ENCODE measurements around the gene CDCA4.

CDCA4 gene

DNA sequence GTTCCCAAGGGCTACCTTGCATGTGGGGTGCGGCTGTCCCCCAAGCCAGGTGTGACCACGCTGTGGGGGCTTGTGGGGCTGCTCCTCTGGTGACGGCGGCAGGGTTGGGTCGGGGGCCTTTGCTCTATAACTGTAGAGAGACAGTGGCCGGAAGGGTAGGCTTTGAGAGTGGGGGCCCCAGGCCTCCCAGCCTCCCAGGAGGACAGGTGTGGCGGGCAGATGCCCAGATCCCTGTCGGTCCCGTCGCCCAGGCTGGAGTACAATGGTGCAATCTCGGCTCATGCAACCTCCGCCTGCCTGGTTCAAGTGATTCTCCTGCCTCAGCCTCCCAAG lies 47.1 kb upstream of the CDCA4 start:
- TF ChIP-seq EP300 (IDR thresholded peaks at IDR 0.05; ENCODE audit: borderline replicate concordance): no peak
- no peak for TF ChIP-seq FOXM1 (IDR thresholded peaks at IDR 0.05; ENCODE audit: borderline replicate concordance, low read depth)
- no peak for TF ChIP-seq TCF12 (IDR thresholded peaks at IDR 0.05; ENCODE audit: low read depth)
- TF ChIP-seq TEAD4 (IDR thresholded peaks at IDR 0.05): no peak
- no peak for TF ChIP-seq TAF1 (IDR thresholded peaks at IDR 0.05; ENCODE audit: low read depth)
- TF ChIP-seq, protein P1, sequence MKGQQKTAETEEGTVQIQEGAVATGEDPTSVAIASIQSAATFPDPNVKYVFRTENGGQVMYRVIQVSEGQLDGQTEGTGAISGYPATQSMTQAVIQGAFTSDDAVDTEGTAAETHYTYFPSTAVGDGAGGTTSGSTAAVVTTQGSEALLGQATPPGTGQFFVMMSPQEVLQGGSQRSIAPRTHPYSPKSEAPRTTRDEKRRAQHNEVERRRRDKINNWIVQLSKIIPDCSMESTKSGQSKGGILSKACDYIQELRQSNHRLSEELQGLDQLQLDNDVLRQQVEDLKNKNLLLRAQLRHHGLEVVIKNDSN (IDR thresholded peaks at IDR 0.05): no peak
- TF ChIP-seq EGR1 (IDR thresholded peaks at IDR 0.05): no peak
- TF ChIP-seq CREB1 (IDR thresholded peaks at IDR 0.05; ENCODE audit: low read depth): no peak
- TF ChIP-seq, protein P2, sequence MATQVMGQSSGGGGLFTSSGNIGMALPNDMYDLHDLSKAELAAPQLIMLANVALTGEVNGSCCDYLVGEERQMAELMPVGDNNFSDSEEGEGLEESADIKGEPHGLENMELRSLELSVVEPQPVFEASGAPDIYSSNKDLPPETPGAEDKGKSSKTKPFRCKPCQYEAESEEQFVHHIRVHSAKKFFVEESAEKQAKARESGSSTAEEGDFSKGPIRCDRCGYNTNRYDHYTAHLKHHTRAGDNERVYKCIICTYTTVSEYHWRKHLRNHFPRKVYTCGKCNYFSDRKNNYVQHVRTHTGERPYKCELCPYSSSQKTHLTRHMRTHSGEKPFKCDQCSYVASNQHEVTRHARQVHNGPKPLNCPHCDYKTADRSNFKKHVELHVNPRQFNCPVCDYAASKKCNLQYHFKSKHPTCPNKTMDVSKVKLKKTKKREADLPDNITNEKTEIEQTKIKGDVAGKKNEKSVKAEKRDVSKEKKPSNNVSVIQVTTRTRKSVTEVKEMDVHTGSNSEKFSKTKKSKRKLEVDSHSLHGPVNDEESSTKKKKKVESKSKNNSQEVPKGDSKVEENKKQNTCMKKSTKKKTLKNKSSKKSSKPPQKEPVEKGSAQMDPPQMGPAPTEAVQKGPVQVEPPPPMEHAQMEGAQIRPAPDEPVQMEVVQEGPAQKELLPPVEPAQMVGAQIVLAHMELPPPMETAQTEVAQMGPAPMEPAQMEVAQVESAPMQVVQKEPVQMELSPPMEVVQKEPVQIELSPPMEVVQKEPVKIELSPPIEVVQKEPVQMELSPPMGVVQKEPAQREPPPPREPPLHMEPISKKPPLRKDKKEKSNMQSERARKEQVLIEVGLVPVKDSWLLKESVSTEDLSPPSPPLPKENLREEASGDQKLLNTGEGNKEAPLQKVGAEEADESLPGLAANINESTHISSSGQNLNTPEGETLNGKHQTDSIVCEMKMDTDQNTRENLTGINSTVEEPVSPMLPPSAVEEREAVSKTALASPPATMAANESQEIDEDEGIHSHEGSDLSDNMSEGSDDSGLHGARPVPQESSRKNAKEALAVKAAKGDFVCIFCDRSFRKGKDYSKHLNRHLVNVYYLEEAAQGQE (IDR thresholded peaks at IDR 0.05; ENCODE audit: low read depth): no peak
- no peak for TF ChIP-seq ZBTB7A (IDR thresholded peaks at IDR 0.05; ENCODE audit: low read depth)
- no peak for TF ChIP-seq RAD21 (IDR thresholded peaks at IDR 0.05; ENCODE audit: low read depth)
- no peak for TF ChIP-seq CEBPB (IDR thresholded peaks at IDR 0.05)
- no peak for TF ChIP-seq YY1 (IDR thresholded peaks at IDR 0.05; ENCODE audit: low read depth)
- no peak for TF ChIP-seq NFIC (IDR thresholded peaks at IDR 0.05)

DNA sequence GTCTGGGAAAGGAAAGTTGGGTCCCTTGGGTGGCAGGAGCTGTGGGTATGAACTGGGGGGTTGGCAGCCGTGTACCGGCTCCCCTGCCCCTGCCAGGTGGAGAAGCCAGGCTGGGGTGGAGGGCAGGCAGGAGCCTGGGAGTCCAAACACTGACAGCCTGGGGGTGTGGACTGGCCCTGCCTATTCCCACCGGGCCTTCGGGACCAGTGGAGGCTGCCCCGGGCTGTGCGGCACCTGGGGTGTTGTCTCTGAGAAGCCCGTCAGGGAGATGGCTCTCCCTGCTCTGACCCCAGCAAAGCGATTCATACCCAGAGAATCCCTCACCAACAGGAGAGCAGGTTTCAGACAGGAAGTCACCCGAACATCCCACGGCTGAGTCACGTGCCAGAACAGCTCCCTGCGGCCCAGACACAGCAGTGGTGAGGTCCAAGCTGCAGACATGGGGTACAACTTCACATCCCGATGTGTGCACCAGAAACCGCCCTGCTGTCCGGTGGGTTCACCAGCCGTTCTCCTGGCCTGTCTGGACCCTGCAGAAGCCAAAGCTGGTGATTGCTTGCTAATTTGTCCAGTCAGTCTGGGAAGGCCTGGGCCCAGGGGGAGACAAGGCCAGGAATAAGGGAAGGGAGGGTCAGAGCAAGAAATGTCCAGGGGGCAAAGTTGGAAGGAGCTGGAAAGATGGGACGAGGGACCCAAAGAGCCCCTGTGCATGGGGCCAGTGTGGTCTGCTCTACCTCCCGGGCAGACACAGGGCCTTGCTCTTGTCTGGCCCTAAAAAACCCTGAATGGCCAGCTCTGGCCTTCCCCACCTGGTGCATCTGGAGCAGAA lies 46.5 kb upstream of the CDCA4 start:
- TF ChIP-seq ZBTB7A (IDR thresholded peaks at IDR 0.05; ENCODE audit: low read depth): no peak
- no peak for TF ChIP-seq TEAD4 (IDR thresholded peaks at IDR 0.05)
- no peak for TF ChIP-seq FOXM1 (IDR thresholded peaks at IDR 0.05; ENCODE audit: borderline replicate concordance, low read depth)
- no peak for TF ChIP-seq TCF12 (IDR thresholded peaks at IDR 0.05; ENCODE audit: low read depth)
- TF ChIP-seq EP300 (IDR thresholded peaks at IDR 0.05; ENCODE audit: borderline replicate concordance): no peak
- no peak for TF ChIP-seq TAF1 (IDR thresholded peaks at IDR 0.05; ENCODE audit: low read depth)
- TF ChIP-seq RAD21 (IDR thresholded peaks at IDR 0.05; ENCODE audit: low read depth): no peak

GRCh38 chr14:105066240-105067071 lies 45.6 kb upstream of the CDCA4 start:
- TF ChIP-seq CEBPB (IDR thresholded peaks at IDR 0.05) (no peak), CREB1 (IDR thresholded peaks at IDR 0.05; ENCODE audit: low read depth) (no peak), RAD21 (IDR thresholded peaks at IDR 0.05; ENCODE audit: low read depth) (peak; percentile 27; the same call in 1 of the 2 replicates)

- TF ChIP-seq, protein P2 (IDR thresholded peaks at IDR 0.05; ENCODE audit: low read depth): no peak
- TF ChIP-seq, protein P3, sequence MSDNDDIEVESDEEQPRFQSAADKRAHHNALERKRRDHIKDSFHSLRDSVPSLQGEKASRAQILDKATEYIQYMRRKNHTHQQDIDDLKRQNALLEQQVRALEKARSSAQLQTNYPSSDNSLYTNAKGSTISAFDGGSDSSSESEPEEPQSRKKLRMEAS (IDR thresholded peaks at IDR 0.05): no peak
- TF ChIP-seq TAF1 (IDR thresholded peaks at IDR 0.05; ENCODE audit: low read depth): no peak
- TF ChIP-seq EGR1 (IDR thresholded peaks at IDR 0.05): no peak
- no peak for TF ChIP-seq EP300 (IDR thresholded peaks at IDR 0.05; ENCODE audit: borderline replicate concordance)
- no peak for TF ChIP-seq NFIC (IDR thresholded peaks at IDR 0.05)
- TF ChIP-seq FOXM1 (IDR thresholded peaks at IDR 0.05; ENCODE audit: borderline replicate concordance, low read depth): no peak
These were observed 44.7 kb upstream of the CDCA4 start, which contains the start of gene GPR132 for GRCh38 chr14:105065280-105066228. TSS of gene GPR132 (minus strand) at chr14:105065430. CDS start at chr14:105055420, 10,010 bp downstream.

DNA sequence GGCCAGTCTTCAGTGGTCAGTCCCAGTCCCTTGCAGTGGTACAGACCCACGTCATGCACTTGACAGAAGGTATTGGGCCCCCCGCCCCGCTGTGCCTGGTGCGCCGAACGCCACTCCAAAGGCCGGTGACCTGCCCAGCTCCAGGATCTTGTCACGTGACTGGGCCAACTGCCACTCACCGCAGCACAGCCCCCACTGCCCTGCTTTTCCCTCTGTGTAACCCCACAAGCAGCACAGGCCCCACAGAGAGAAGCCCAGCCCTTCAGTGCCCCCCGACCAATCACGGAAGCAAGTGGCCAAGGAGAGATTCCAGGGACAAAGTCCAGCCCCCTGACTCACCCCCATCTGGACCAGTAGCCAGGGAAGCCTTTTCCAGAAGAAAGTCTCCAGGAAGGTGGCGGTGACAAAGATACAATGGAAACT lies 43.8 kb upstream of the CDCA4 start:
- TF ChIP-seq NFIC (IDR thresholded peaks at IDR 0.05) (no peak), YY1 (IDR thresholded peaks at IDR 0.05; ENCODE audit: low read depth) (no peak), ZBTB7A (IDR thresholded peaks at IDR 0.05; ENCODE audit: low read depth) (no peak)

DNA sequence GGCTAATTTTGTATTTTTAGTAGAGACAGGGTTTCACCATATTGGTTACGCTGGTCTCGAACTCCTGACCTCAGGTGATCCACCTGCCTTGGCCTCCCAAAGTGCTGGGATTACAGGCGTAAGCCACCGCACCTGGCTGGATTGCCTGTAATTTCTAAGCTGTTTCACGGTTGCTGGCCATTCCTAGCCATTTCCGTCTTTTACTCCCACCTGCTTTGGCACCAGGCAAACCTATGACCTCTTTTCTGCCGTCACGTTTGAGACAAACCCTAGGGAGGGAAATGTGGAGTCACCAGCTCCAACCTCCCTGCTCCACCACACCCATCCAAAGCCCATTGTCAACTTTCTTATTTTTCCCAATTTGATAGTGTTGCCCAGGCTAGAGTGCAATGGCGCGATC lies 43.1 kb upstream of the CDCA4 start:
- TF ChIP-seq NFIC (IDR thresholded peaks at IDR 0.05) (no peak), TEAD4 (IDR thresholded peaks at IDR 0.05) (no peak), TCF12 (IDR thresholded peaks at IDR 0.05; ENCODE audit: low read depth) (no peak), EGR1 (IDR thresholded peaks at IDR 0.05) (no peak)
- TF ChIP-seq, protein P3 (IDR thresholded peaks at IDR 0.05): no peak
- TF ChIP-seq, protein P1 (IDR thresholded peaks at IDR 0.05): no peak
- TF ChIP-seq, protein P2 (IDR thresholded peaks at IDR 0.05; ENCODE audit: low read depth): no peak
